SW480 (cell line): ENCODE measurements around the gene RTL1.
A peak's percentile ranks its signal among the peaks of the same experiment; 100 is the strongest.

Source experiments
- DNase-seq: peaks from one replicate; pipeline ENCODE4 v3.0.0-alpha.2; 2016; ENCODE audit warnings: low spot score

The RTL1 gene

GRCh38 chr14:100865682-100866591 lies 37.6 kb downstream of the RTL1 start:
- no peak for DNase-seq

DNA sequence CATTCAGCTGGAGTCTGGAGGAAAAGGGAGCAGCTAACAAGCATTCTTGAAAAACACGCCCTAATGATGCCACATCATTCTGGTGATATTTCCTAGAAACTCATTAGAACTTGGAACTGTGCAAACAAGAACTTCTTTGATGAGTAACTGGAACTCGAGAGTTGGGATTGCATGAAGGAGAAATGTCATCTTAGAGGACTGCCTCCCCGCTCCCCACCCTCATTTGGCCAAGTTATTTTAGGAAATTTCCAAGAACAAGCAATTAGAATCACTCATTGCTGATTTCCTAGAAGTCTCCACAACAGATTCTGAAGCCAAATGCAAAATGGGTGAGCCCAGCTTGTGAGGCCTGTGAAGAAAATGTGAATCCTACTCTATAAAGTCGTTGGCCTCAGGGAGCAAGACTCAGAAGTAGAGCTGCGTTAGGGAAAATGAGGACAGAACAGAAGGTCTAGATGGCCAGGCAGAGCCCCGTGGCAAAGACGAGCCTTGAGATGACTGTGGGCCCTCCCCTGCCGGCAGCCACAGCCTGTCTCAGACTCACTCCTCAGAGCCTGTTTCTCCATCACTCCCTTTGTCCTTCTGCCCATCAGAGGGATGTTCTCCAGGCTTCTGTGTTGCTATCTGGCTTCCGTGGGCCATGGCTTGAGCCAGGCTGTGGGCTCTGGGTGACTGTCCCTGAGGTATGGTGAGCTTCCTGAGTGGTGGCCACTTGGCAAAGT lies 38.4 kb downstream of the RTL1 start:
- DNase-seq, result no peak

GRCh38 chr14:100864206-100864605 lies 39.3 kb downstream of the RTL1 start:
- DNase-seq, result no peak

- no peak for DNase-seq
Observed at GRCh38 chr14:100862793-100863192, 40.7 kb downstream of the RTL1 start.

DNA sequence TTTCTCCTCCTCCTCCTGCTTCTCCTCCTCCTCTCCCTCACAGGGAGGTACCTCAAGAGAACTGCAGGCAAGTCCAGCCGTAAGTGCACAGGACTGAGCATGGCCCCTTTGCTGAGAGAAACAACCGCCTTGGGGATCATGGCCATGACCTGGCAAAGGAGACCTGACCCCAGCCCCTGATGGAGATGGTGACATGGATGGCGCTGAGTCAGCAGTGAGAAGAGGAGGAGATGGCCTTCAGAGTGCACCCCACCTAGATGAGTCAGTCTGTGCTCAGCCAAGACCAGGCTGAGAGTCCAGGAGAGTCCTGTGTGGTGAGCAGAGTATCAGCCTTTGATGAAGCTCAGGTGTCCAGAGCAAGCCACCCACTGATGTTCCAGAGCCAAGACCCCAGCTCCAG lies 41.2 kb downstream of the RTL1 start:
- DNase-seq, result no peak

GRCh38 chr14:100861937-100862247 lies 41.6 kb downstream of the RTL1 start:
- DNase-seq, result no peak

DNA sequence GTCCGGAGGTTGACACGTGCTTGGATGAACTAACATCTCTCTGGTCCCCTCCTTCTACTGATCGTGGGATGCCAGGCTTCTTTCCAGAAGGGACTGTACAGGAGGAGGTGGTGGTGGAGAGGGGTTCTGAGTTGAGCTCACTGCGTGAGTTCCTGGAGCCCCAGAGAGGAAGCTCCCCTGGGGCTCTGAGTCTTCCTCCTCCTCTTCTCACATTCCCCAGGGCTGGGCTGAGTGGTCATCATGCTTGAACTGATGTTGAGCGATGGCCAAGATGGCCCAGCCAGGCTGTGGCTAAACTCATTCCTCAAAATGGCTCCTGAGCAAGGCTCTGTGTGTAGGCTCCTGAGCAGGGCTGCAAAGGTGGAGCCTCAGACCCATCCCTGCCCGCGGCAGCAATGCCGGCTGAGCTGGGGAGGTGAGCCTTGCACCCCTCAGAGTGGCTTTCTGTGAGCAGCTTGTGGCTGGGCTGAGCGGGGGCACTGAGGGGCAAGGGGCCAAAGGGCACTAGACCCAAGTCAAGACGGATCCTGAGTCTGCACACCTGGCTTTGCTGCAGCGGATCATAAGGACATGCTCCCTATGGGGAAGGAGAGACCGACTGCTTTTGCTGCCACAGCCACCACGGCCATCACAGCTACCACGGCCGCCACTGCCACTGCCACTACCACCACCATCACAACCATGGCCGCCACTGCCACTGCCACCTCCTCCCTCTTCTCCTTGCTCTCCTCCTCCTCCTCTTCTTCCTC lies 42.2 kb downstream of the RTL1 start:
- no peak for DNase-seq

DNA sequence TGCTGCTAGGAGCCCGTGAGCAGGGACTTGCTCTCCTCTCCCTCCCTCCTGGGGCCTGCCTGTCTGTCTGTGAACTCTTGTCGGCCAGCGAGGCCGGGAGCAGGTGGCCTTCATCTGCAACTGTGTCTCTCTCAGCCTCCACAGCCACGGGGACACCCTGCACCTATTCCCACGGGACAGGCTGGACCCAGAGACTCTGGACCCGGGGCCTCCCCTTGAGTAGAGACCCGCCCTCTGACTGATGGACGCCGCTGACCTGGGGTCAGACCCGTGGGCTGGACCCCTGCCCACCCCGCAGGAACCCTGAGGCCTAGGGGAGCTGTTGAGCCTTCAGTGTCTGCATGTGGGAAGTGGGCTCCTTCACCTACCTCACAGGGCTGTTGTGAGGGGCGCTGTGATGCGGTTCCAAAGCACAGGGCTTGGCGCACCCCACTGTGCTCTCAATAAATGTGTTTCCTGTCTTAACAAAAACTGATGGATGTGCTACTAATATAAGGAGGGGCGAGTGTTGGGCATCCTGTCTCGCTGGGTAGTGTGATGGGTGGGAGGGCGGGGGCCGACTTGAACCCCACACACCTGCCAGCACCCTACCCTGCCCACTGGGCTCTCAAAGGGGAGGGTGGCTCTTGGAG lies 42.9 kb downstream of the RTL1 start:
- DNase-seq, result no peak

DNA sequence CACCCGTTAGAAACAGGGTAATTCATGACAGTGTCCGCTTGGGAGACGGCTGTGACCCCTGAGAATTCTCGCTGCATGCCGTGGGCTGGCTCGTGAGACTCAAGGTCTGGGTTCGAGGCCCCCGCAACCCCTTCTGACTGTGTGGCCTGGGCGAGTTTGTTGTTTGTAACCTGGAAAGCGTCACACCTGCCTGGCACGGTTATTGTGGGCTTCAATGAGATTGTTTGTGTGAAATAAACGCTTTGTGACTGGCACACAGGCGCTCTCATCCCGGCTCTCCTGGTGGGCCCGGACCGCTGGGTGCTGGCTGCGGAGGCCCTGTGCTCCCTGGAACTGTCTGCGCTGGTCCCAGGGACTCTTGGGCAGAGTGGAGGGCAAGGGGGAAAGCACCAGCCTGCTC lies 43.7 kb downstream of the RTL1 start:
- DNase-seq, result no peak

DNA sequence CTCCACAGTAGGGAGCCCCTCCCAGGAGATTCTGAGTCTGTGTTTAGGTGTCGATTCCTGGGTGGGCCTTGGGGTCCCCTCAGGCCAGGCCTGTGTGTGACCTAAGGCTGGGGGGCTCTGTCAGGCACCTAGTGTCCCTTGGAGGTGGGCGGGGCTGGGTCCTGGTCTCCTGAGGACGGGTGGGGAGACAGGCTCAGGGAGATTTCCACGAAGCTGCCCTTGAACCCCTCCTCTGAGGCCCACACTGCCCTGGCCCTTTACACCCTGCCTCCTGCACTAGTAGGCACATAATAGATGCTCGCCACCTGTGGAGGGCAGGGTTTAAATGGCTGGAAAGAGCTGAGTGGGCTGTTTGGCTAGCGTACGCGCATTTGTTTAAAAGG lies 44.7 kb downstream of the RTL1 start:
- no peak for DNase-seq

- no peak for DNase-seq
Observed at GRCh38 chr14:100857923-100858837, 45.3 kb downstream of the RTL1 start.

DNA sequence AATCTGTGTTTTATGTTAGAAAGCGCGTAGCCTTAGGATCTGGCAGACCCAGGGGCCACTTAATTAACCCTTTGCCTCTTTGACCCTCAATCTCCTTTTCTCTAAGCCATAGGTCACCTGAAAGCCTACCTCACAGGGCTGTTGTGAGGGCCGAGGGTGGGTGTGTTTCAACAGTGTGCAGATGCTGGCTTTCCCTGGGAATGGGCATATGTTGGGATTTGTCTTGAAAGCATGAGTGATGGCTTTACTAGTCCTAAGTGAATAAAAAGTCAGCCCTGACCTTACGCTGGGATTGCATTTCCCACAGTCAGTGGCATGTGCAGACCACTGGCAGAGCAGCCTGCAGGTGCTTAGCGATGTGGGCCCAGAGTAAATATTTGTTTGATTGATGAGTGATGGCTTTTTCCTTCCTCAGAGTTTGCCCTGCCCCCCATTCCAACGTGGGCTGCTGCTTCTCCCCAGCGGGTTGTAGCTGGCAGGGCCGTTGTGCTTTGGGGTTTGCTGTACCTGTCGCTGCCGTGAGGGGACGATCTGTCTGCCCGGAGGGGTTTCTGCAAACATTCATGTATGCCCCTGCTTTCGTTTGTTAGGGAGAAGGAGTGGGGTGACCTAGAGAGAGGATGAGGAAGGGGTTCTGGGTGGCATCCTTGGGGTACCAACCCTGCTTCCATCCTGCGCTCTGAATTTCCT lies 46.1 kb downstream of the RTL1 start:
- DNase-seq, result no peak

- DNase-seq, result no peak
Observed at GRCh38 chr14:100856056-100856950, 47.2 kb downstream of the RTL1 start.

DNA sequence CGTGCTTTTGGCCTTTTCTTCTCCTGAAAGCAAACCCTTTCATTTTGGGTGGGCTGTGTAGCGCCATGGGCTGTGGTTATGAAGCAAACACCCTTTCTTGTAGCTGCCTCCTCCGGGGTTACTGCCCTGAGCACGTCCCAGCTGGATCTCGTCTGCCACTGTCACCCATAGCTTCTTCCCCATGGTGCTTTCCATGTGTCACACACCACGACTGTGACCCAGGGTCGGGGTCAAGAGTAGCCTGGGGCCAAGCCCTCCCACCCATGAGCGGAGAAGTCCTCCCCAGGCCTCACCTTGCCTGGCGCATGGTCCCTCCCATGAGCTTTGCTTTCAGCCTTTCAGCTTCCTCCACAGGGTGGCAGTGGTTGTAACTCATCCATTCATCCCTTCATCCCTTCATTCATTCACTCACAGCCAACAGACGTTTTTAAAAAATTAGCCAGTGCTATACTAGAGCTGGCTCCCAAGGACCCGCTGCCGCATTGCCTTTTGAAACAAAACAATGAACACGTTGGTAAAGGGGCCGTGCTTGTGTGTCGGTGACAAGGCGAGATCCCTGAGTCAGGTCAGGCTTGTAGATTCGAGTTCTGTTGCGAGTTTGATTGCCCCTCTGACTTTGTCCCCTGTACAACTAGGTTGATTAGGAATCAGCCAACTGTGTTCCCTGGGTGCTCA lies 48.1 kb downstream of the RTL1 start:
- no peak for DNase-seq

GRCh38 chr14:100854435-100854834 lies 49.1 kb downstream of the RTL1 start:
- DNase-seq, result no peak

GRCh38 chr14:100851946-100852620 lies 51.4 kb downstream of the RTL1 start:
- DNase-seq, result no peak

DNA sequence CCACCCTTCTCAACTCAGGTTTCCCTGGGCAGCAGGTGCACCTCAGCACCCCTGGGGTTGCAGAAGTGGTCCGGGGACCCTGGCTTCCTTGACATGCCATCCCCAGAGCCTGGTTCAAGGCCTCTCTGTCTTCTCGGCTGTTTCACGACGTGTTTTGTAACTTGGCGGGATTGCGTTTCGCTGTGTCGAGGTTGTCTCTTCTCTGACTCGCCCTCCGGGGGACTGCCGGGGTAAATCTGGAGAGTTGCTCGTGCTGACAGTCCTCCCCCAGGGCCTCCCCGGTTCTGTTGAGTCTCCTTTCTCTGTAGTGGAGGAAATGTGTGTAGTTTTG lies 52.0 kb downstream of the RTL1 start:
- no peak for DNase-seq

- DNase-seq, result peak; percentile 82
Observed at GRCh38 chr14:100850841-100851585, 52.5 kb downstream of the RTL1 start.
